ENCODE results near the gene RGL4.

DNA sequence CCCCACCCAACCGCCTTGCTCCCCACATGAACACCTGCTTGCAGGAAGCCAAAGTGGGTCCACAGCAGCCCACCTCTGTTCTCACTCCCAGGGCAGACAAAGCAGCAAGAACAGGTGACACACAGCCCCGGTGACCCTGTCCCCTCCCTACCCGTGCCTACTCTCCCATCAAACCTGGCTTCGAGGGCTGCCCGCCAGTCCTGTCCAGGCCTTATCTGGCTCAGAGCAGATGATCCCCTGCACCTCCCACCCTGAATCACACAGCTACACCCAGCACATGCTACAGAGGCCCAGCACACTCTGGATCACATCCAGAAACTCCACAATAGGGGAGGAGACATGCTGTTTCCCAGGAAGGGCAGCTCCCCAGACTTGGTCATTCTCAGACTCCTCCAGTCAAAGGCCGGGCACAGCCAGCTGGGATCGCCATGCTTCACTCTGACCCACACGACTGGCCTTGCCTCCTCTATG lies 6.2 kb upstream of the RGL4 start:
- TF ChIP-seq, protein P1, sequence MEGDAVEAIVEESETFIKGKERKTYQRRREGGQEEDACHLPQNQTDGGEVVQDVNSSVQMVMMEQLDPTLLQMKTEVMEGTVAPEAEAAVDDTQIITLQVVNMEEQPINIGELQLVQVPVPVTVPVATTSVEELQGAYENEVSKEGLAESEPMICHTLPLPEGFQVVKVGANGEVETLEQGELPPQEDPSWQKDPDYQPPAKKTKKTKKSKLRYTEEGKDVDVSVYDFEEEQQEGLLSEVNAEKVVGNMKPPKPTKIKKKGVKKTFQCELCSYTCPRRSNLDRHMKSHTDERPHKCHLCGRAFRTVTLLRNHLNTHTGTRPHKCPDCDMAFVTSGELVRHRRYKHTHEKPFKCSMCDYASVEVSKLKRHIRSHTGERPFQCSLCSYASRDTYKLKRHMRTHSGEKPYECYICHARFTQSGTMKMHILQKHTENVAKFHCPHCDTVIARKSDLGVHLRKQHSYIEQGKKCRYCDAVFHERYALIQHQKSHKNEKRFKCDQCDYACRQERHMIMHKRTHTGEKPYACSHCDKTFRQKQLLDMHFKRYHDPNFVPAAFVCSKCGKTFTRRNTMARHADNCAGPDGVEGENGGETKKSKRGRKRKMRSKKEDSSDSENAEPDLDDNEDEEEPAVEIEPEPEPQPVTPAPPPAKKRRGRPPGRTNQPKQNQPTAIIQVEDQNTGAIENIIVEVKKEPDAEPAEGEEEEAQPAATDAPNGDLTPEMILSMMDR (IDR thresholded peaks at IDR 0.05): no peak
- no peak for TF ChIP-seq ZFX (IDR thresholded peaks at IDR 0.05; ENCODE audit: borderline replicate concordance)
